RPMI7951 (cell line): ENCODE results near the gene TFPT. TPM values are rescaled to one million over a fixed set of nuclear protein-coding genes. Genes with fewer than 3 reads are reported as not detected.

Source experiments
- DNase-seq: peaks from one replicate; pipeline ENCODE4 v3.0.0-alpha.2; 2012; ENCODE audit warnings: low read depth
- total RNA-seq: library from RNA; depleted of rRNA; stranded (reverse); fragments of >200 nt; shearing (Covaris generic); gene quantifications from 2 replicates; pipeline ENCODE4 v1.2.3, GENCODE V29; 2014; rRNA removed

Gene TFPT
- total RNA-seq, 1 experiment from 2014 or later = 50.2 TPM

DNA sequence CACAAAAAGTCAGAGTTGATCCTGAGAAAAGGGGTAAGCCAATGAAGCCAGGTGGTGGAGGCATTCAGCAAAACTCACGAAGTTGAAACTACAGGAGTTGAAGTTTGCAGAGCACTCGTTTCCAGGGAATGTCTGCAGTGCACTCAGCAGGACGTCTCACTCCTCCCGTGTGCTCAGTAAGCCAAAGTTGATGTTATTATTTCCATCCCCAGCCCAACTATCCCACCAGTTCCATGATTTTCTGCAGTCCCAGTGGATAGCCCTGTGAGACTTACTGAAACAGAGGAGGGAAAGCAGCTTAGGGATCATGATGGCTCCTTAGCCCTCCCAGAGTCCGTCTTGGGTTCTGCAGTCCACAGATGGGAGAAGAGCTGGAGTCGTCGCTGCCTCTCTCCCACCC, 34.4 kb downstream of the TFPT start, which contains the start of gene TARM1:
Gene TARM1 (minus strand): TSS at position 334 of the 400 bp plus-strand sequence. CDS start 25 bp downstream, at position 309.
- no peak for DNase-seq

GRCh38 chr19:54077334-54077733, 38.1 kb downstream of the TFPT start:
- DNase-seq = no peak

- DNase-seq = no peak
Measured at GRCh38 chr19:54074851-54075250, 40.6 kb downstream of the TFPT start.

GRCh38 chr19:54073829-54074228, 41.6 kb downstream of the TFPT start:
- no peak for DNase-seq

GRCh38 chr19:54069470-54069869, 46.0 kb downstream of the TFPT start:
- DNase-seq = no peak

DNA sequence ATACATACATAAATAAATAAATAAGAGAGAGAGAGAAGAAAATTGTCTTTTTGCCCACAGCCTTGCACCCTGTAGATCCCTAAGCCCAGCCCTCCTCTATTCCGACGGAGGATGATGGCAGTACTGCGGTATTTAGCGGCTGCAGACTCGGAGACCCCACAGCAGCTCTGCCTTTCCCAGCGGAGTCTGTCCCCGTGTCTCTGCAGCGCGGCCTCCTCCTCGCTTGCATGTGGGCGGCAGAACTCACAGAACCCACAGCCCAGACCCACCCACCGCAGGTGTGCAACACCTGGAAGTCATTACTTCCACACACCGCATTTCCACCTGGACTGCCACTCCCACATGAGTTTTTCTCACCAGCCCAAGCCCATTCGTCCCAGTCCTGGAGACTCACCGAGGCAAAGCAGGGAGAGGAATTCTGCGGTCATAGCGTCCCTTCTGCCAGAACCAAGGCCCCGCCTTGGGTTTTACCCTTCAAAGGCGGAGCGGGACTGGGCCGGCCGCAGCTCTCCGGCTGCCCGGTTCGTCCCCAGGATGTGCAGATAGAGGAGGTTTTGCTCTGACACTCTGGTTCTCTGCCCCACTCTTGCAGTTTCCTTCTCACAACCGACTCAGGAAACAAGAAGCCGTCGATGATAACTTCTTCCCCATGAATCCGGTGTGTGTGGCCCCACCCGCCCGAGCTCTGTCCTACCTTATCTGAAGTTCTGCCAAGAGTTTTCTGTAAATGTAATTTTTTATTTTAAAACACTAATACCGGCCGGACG, 51.9 kb downstream of the TFPT start, which contains the start of gene VSTM1:
Gene VSTM1 (minus strand): TSS at position 548 of the 767 bp plus-strand sequence. CDS start 120 bp downstream, at position 428.
- DNase-seq = no peak

DNA sequence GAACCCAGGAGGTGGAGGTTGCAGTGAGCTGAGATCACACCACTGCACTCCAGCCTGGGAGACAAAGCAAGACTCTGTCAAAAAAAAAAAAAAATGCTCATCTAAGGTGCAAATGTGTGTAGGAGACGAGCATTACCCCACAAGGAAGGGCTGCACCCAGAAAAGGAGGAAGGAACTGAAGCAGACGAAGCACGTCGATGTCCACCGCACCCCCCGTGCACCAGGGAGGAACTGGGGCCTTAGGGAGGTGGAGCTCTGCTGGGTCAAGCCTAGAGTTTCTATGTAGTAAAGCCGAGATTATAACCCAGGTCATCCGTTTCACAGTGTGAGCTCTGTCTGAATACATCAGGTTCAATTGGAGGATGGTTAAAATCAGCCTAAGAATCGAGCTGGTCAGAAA, 52.8 kb downstream of the TFPT start:
- DNase-seq = no peak

Other genes with a start within 250 kb of the TFPT start
- 26.7 and 43.0 TPM in 2 replicates for gene MYADM, start 247.8 kb downstream of the TFPT start, total RNA-seq
- gene PRKCG, start 233.5 kb downstream of the TFPT start, total RNA-seq = not detected in 2 replicates
- not detected in 2 replicates for gene CACNG7, start 206.4 kb downstream of the TFPT start, total RNA-seq
- under 0.01 and 0.10 TPM in 2 replicates for gene CACNG8, start 152.7 kb downstream of the TFPT start, total RNA-seq
- gene CACNG6, start 124.0 kb downstream of the TFPT start, total RNA-seq = 0.10 TPM in 1 of 2 replicates, not detected in the other
- gene VSTM1, start 51.8 kb downstream of the TFPT start, total RNA-seq = 0.29 TPM in 1 of 2 replicates, not detected in the other
- not detected in 2 replicates for gene TARM1, start 34.3 kb downstream of the TFPT start, total RNA-seq
- 0.12 TPM in 1 of 2 replicates, not detected in the other for gene OSCAR, start 14.9 kb downstream of the TFPT start, total RNA-seq
- 45.4 and 59.8 TPM in 2 replicates for gene NDUFA3, start 12.8 kb downstream of the TFPT start, total RNA-seq
- 51.8 and 71.3 TPM in 2 replicates for gene PRPF31, start 97 bp upstream of the TFPT start, total RNA-seq
- gene CNOT3, start 22.1 kb upstream of the TFPT start, total RNA-seq = 9.6 and 12.3 TPM in 2 replicates
- 13.1 and 15.4 TPM in 2 replicates for gene LENG1, start 44.1 kb upstream of the TFPT start, total RNA-seq
- 3.8 TPM in 1 of 2 replicates, not detected in the other for gene TMC4, start 57.5 kb upstream of the TFPT start, total RNA-seq
- 174 and 183 TPM in 2 replicates for gene MBOAT7, start 73.9 kb upstream of the TFPT start, total RNA-seq
- 125 and 166 TPM in 2 replicates for gene TSEN34, start 75.7 kb upstream of the TFPT start, total RNA-seq
- gene RPS9, start 85.2 kb upstream of the TFPT start, total RNA-seq = 1,692 and 2,035 TPM in 2 replicates
- not detected in 2 replicates for gene LILRB3, start 107.3 kb upstream of the TFPT start, total RNA-seq
- gene LILRA6, start 127.1 kb upstream of the TFPT start, total RNA-seq = not detected in 2 replicates
- gene LILRB5, start 141.6 kb upstream of the TFPT start, total RNA-seq = not detected in 2 replicates
- not detected in 2 replicates for gene LILRB2, start 165.5 kb upstream of the TFPT start, total RNA-seq
- gene LILRA5, start 197.5 kb upstream of the TFPT start, total RNA-seq = not detected in 2 replicates
- gene LILRA4, start 223.5 kb upstream of the TFPT start, total RNA-seq = not detected in 2 replicates
- 0.12 TPM in 1 of 2 replicates, not detected in the other for gene LAIR1, start 249.3 kb upstream of the TFPT start, total RNA-seq